SKM-1 treated with dmso at 0.1 percent for 144 hours (cell line): ENCODE measurements around the gene HLA-DOB.
A peak's percentile ranks its signal among the peaks of the same experiment; 100 is the strongest.
"Not testable (repeated sequence)": the region's sequence is repeated elsewhere in the genome, so short reads cannot be mapped to it uniquely, and the experiment has no call there.

Experiments
- DNase-seq: peaks from one replicate; lab custom pipeline; 2025; ENCODE audit not compliant: unreplicated experiment; lab: John Stamatoyannopoulos, UW

Gene HLA-DOB

GRCh38 chr6:32815115-32815514, 1.7 kb downstream of the HLA-DOB start:
- no peak for DNase-seq

GRCh38 chr6:32814145-32814544, 2.7 kb downstream of the HLA-DOB start:
- DNase-seq: no peak

DNA sequence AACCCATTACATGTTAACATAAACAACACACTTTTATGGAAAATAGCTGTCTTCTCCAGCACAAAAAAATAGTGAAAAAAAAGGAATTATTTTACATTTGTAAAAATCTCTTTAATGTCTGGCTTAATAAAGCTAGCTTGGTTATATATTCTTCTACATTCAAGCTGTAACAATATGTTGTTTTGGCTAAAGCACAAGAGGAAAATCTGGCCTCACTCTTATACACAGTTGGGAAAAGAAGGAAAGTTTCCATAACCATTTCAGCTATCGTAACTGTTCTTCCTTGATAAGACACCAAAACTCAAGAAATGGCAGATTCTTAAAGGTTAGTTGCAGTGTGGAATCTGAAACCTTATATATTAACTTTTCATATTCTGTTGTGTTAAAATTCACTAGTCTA, 7.6 kb downstream of the HLA-DOB start:
- no peak for DNase-seq

DNA sequence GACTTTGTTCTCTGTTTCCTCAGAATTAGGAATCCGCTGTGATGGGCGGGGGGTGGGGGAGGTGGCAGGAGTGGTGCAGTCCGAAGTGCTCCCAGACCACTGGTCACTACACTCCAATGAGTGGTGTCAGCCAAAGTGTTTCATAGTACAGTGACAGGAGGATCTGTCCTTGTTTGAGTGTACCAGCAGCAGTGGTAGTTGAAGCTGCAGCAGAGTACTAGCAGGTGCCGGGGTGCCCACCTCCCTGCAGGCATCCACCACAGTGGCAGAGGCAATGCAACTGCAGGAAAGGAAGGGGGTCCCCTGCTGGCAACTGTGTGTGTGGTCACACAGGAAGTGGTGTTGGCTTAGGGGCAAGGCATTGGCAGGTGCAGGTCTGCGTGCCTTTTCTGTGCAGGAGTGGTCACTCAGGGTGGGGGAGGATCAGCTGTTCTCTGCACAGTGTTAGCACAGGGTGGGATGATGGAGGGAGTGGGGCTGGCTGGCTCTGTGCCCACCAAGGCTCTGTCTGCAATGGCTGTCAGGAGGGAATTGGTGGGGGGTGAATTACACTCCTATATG, 9.7 kb downstream of the HLA-DOB start:
- no peak for DNase-seq

GRCh38 chr6:32805404-32805803, 11.4 kb downstream of the HLA-DOB start:
- DNase-seq: not testable (repeated sequence)

- DNase-seq: no peak
Observed at GRCh38 chr6:32803416-32803815, 13.4 kb downstream of the HLA-DOB start.

- DNase-seq: no peak
Observed at GRCh38 chr6:32799740-32800139, 17.1 kb downstream of the HLA-DOB start.

- DNase-seq: no peak
Observed at GRCh38 chr6:32799168-32799567, 17.6 kb downstream of the HLA-DOB start.

DNA sequence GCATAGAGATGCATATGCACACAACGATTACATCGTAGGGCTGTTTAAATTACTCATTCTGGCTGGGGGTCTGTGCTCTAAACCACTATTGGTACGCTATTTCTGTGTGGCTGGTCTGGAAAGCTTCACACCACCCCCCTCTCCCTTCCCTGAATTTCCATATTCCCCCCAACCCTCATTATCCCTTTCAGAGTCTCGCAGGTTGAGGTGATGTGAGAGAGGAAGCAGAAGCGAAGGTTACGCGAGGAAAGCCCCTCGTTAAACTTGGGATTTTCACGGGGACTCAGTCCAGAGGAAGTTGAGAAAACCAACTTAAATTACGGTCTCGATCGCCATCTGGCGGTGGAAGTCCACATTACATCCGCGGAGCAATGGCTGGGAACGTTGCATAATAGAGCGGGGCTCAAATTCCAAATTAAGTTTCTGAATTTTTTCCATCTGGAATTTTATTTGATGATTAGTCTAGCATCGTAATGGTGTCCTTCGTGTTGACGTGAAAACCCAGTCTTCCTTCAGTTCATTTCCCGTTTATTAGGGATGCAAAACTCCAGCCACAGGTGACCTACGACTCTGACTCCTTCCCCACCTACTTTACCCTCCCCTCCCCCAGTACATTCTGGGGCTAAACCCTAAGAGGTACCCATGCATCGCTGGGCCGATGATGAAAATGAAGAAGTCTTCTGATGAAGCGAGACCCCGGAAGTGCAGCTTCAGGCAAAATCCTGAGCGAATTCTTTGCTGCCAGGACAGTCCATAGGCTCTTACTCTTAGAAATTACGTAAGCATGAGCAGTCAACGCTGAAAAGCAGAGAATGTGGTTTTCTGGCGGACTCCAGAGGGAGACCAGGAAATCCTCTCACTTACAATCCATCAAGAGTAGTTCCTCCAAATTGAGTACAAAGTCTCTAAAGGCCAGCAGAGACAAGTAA, 19.7 kb downstream of the HLA-DOB start:
- peak; percentile 73 for DNase-seq

DNA sequence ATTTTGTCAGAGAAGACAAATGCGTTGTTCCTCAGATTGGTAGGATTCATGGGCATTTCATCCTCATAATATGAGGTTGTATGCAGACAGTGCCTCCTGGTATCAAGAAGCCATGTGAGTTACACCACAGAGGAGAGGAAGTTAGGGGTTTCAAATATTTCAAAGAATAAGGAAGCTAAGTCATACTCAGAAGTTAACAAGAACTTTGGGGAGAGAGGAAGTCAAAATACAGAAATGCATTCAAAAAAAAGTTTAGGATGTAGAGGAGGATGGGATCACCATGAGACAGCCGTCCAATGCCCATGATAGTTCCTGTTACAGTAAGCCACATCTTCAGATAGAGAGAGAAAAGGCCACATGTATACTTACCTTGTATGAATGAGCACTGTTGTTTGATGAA, 22.3 kb downstream of the HLA-DOB start:
- peak; percentile 98 for DNase-seq

DNA sequence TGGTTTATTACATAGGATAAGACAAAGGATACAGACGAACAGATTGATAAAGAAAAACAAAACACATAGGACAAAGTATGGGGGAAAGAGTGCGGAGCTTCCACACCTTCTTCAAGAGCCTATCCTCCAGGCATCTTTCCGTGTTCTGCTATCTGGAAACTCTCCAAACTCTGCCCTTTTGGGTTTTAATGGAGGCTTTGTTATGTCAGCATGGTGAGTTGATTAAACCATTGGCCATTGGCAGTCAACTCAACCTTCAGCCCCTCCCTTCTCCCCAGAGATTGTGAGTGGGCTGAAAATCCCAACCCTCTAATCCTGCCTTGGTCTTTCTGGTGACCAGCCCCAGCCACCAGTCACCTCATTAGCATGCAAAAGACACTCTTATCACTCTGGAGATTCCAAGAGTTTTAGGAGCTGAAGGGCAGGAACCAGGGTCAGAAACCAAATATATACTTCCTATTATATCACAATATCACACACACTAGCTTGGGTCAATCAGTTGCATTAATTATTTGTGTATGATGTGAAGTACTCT, 23.8 kb downstream of the HLA-DOB start:
- DNase-seq: no peak

DNA sequence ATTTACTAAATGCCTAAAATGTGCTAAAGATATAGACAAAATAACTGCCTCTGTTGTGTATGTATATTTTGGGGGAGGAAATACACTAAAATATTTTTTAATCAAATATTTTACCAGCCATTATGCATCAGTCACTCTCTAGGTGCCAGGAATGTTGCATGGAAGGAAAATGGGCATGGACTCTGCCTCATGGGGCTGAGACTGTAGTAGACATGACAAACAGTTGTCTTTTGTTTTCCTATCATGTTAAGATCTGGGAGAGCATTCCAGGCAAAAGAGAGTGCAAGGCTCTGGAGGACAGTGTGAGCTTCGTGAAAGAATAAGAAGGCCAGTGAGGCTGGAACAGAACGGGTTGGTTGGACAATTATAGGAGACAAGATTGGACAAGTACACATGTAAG, 26.5 kb downstream of the HLA-DOB start:
- DNase-seq: no peak

- DNase-seq: peak; percentile 76
Observed at GRCh38 chr6:32785781-32786533, 30.8 kb downstream of the HLA-DOB start.

DNA sequence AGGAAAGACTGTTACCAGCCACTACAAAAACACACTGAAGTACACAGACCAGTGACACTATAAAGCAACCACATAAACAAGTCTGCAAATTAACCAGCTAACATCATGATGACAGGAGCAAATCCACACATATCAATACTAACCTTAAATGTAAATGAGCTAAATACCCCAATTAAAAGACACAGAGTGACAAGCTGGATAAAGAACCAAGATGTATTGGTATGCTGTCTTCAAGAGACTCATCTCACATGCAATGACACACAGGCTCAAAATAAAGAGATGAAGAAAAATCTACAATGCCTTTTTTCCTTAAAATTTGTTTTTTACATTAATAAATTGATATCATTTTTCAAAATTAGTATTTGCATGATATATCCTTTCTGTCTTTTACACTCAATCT, 33.9 kb downstream of the HLA-DOB start:
- not testable (repeated sequence) for DNase-seq

GRCh38 chr6:32779036-32779435, 37.8 kb downstream of the HLA-DOB start:
- no peak for DNase-seq

DNA sequence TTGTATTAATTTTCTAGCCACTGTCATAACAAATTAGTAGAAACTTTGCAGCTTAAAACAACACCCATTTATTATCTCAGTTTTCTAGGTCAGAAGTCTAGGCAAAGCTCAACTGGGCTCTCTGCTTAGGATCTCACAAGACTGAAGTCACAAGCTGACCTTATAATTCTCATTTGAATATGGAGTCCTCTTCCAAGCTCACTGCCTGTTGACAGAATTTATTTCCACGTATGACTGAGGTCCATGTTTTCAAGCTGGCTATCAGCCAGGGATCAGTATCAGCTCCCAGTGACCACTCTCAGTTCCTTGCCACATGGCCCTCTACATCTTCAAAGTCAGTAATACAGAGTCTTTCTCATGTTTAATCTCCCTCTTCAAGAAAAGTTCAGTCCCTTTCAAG, 41.7 kb downstream of the HLA-DOB start:
- no peak for DNase-seq

- DNase-seq: no peak
Observed at GRCh38 chr6:32774426-32774825, 42.4 kb downstream of the HLA-DOB start.

- DNase-seq: no peak
Observed at GRCh38 chr6:32772656-32773055, 44.1 kb downstream of the HLA-DOB start.

- no peak for DNase-seq
Observed at GRCh38 chr6:32764048-32764447, 52.8 kb downstream of the HLA-DOB start.

- DNase-seq: no peak
Observed at GRCh38 chr6:32763421-32763820, 53.4 kb downstream of the HLA-DOB start, which contains the start of gene HLA-DQB2. HLA-DQB2 (minus strand) TSS chr6:32763532; CDS start chr6:32763470, 62 bp downstream.
